HG02885 (cell line): ENCODE data around the gene TNFRSF19.

Source experiments
- ATAC-seq: cut with Tn5 transposase; IDR thresholded peaks from one replicate; pipeline ENCODE4 v1.9.1; 2021; ENCODE audit warnings: mild to moderate bottlenecking; ENCODE audit not compliant: unreplicated experiment, poor library complexity

Gene TNFRSF19

GRCh38 chr13:23599083-23599925 lies 29.1 kb downstream of the TNFRSF19 start:
- no peak for ATAC-seq

GRCh38 chr13:23600100-23600499 lies 29.9 kb downstream of the TNFRSF19 start:
- ATAC-seq: no peak

GRCh38 chr13:23600534-23600933 lies 30.3 kb downstream of the TNFRSF19 start:
- ATAC-seq: no peak

- ATAC-seq: no peak
Observed at GRCh38 chr13:23605831-23606230, 35.6 kb downstream of the TNFRSF19 start.

GRCh38 chr13:23608138-23608537 lies 37.9 kb downstream of the TNFRSF19 start:
- no peak for ATAC-seq

- no peak for ATAC-seq
Observed at GRCh38 chr13:23608701-23609413, 38.6 kb downstream of the TNFRSF19 start.

GRCh38 chr13:23609414-23609760 lies 39.2 kb downstream of the TNFRSF19 start:
- no peak for ATAC-seq

GRCh38 chr13:23609874-23610576 lies 39.8 kb downstream of the TNFRSF19 start:
- no peak for ATAC-seq

GRCh38 chr13:23610966-23611491 lies 40.8 kb downstream of the TNFRSF19 start:
- ATAC-seq: no peak

- ATAC-seq: no peak
Observed at GRCh38 chr13:23612182-23612581, 42.0 kb downstream of the TNFRSF19 start.

- no peak for ATAC-seq
Observed at GRCh38 chr13:23612731-23613130, 42.5 kb downstream of the TNFRSF19 start.

- no peak for ATAC-seq
Observed at GRCh38 chr13:23613596-23613995, 43.4 kb downstream of the TNFRSF19 start.

GRCh38 chr13:23615395-23616081 lies 45.3 kb downstream of the TNFRSF19 start:
- ATAC-seq: no peak

GRCh38 chr13:23616228-23616627 lies 46.0 kb downstream of the TNFRSF19 start:
- ATAC-seq: no peak

- no peak for ATAC-seq
Observed at GRCh38 chr13:23617551-23618024, 47.4 kb downstream of the TNFRSF19 start.

GRCh38 chr13:23618341-23618740 lies 48.1 kb downstream of the TNFRSF19 start:
- ATAC-seq: no peak

GRCh38 chr13:23619068-23619855 lies 49.0 kb downstream of the TNFRSF19 start:
- no peak for ATAC-seq

- ATAC-seq: no peak
Observed at GRCh38 chr13:23620211-23620610, 50.0 kb downstream of the TNFRSF19 start.

- ATAC-seq: no peak
Observed at GRCh38 chr13:23620613-23621315, 50.6 kb downstream of the TNFRSF19 start.
